ENCODE measurements around the gene SMTN. TPM values are rescaled to one million over a fixed set of nuclear protein-coding genes. Genes with fewer than 3 reads are reported as not detected.

SMTN gene
- total RNA-seq, 1 donor from 2014 or later = 327 TPM

DNA sequence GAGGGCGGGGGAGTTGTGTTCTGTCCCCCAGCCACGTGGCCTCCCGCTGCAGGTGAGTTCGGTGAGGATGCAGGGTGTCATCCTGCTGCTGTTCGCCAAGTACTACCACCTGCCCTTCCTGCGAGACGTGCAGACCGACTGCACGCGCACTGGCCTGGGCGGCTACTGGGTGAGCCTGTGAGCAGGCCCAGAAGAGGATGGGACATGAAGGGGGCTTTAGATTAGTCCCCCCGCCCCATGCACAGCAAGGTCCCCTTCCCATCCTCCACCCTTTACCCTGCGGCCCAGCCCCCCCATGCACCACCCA lies 45.7 kb downstream of the SMTN start:
- DNase-seq (ENCODE audit: low spot score) = no peak

DNA sequence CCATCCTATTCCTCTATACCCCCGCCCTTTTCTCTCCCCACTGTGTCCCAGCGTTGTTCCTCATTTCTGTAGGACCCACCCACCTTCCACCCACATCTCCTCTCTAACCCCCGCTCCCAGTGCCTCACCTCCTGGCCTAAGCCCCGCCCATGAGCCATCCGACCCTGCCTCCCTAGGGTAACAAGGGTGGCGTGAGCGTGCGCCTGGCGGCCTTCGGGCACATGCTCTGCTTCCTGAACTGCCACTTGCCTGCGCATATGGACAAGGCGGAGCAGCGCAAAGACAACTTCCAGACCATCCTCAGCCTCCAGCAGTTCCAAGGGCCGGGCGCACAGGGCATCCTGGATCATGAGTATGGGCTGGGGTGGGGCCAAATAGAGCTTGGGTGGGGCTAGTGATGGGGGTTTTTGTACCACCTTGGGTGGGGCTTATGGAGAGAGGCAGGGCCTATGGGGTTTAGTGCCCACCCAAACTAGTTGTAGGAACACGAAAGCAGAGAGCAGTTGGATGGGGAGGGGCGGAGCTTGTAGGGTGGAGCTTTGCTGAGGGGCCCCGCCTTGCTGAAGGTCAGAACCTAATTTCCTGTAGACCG lies 46.2 kb downstream of the SMTN start:
- DNase-seq (ENCODE audit: low spot score) = no peak

DNA sequence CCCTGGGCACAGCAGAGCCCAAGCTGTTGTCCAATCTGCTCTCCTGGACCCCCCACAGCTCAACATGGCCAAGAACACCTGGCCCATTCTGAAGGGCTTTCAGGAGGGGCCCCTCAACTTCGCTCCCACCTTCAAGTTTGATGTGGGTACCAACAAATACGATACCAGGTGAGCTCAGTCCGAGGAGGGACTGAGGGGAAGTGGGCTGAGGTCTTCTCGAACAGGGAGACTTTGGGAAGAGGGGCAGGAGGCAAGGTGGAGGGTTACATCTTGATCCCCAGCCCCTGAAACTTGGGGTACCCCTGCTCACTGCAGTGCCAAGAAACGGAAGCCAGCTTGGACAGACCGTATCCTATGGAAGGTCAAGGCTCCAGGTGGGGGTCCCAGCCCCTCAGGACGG lies 47.0 kb downstream of the SMTN start:
- no peak for DNase-seq (ENCODE audit: low spot score)

DNA sequence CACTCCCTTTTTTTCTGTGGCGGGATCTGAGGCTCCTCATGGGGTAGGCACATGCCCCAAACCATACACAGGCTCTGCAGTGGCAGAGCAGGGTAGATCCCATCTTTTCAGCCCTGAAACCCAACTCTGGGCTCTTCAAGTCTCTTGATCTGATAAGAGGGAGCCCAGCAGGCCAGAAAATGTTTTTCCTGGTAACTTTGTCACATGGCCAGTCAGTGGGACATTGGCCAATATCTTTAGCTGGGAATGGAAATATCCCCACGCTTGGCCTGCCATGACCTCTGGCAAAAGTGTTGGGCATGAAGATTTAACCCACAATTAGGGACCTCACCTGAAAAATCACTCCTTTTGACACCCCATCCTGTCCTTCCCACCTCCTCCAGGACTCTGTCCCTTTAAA lies 49.8 kb downstream of the SMTN start:
- DNase-seq (ENCODE audit: low spot score) = no peak

DNA sequence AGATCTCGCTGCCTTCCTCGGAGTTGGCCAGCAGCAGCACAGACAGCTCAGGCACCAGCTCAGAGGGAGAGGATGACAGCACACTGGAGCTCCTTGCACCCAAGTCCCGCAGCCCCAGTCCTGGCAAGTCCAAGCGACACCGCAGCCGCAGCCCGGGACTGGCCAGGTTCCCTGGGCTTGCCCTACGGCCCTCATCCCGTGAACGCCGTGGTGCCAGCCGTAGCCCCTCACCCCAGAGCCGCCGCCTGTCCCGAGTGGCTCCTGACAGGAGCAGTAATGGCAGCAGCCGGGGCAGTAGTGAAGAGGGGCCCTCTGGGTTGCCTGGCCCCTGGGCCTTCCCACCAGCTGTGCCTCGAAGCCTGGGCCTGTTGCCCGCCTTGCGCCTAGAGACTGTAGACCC lies 52.8 kb downstream of the SMTN start:
- DNase-seq (ENCODE audit: low spot score) = no peak

DNA sequence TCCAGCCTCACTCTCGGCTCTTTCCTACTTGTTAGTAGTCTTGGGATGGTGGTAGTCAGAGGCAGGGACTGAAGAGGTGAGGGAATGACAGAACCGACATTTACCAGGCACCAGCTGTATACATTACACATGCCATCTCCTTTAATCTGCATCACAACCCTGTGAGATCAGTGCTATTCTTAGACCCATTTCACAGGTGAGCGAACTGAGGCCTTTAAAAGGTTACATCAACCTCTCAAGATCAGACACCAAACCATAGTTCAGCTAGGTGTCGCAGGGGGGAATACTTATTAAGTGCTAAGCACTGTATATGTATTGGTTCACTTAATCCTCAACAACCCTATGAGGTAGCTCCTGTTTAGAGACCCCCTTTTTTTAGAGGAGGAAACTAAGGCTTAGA lies 53.6 kb downstream of the SMTN start:
- DNase-seq (ENCODE audit: low spot score) = no peak

DNA sequence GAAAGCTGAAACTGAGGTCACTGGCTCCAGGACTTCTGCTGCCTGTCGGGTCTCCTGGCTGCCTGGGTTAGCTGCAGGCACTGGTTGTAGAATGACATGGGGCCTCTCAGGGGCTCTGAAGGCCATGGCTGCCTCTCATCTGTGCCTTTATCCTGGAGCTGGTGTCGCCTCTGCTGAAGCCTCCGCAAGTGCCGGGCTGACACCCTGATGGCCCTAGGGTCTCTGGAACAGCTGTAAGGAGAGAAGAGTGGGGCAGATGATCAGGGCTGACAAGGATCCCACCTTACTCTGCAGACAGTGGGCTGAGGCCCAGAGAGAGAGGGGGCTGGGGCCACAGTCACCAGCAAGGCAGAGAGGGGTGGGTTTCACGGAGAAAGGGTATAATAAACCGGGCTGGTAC lies 54.6 kb downstream of the SMTN start:
- no peak for DNase-seq (ENCODE audit: low spot score)

DNA sequence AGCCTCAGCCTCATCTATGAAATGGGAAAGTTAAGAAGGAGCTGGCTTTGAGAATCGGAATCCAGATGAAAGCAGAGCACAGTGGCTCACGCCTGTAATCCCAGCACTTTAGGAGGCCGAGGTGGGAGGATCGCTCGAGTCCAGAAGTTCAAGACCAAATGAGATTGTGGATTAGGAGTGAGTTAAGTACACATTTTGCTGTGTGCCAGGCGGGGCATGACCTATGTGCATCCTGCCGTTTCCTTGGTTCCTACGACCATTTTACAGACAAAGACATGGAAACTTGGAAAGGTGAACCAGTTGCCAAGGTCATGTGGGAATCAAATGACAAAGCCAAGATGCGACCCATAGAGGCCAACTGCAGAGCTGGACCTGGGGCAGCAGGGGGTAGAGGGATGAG lies 55.0 kb downstream of the SMTN start:
- no peak for DNase-seq (ENCODE audit: low spot score)

DNA sequence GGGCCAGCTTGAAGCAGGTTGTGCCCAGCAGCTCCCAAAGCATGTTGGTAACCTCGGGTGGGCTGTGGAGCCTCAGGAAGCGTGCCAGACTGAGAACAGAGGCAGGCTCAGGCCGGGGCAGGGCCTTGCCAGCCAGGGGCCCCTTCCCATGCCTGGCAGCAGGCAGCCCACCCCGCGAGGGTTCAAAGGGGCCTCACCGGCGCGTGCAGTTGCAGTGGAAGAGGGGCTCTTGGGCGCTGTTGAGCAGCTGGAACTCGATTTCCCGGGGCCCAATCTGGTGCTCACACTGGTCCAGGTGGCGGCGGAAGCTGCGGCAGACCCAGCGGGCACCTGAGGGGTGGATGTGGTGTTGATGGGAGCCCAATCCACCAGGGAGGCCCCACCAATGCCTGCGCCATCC lies 55.6 kb downstream of the SMTN start:
- DNase-seq (ENCODE audit: low spot score) = no peak

DNA sequence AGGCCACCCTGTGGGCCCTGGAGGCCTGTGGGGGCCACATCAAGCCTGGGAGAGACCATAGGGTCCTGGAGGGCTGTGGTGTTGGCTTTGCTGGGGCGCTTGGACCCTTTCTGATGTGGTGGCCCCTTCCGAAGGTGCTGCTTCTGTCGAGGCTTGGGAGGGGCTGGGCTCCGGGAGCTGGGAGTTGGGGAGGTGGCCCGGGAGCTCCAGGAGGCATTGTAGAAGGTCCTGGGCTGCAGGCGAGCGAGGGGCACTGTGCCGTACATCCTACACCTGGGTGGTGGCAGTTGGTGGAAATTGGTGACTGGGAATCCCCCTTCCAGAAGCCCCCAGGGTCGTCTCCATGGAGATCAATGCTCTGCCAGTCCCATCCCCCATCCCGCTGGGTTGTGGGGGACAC lies 56.6 kb downstream of the SMTN start:
- no peak for DNase-seq (ENCODE audit: low spot score)

DNA sequence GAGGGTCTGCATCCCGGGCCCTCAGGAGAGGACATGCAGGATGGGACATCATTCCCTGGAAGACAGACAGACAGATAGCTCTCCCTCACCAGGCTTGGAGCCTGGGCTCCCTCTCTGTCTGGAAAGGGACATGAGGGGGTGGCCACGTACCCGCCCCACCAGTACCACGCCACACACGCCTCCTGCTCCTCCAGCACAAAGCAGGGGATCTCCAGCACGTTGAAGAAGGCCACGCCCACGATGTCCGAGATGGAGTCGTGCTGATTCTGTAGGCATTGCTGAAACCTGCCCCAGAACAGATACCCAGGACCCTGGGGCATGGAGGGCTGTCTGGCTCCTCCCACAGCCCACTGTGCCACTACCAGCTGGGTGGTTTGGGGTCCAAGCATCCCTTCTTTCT lies 57.0 kb downstream of the SMTN start:
- DNase-seq (ENCODE audit: low spot score) = no peak

DNA sequence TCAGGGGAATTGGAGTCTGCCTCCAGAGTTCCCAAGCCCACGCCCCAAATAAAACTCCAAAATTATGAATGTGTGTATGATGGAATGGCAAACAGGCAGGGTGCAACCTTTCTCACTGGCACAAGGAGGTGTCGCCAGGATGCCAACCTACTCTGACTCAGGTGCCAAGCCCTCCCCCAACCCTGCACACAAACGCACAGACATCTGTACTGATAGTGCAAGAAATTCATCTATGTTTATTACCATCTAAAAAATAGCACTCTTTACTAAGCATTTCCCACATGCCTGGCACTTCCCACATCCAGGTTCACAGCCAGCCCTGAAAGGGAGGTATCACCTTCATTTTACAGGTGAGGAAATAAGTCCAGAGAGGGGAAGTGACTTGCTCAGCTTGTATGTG lies 57.9 kb downstream of the SMTN start:
- no peak for DNase-seq (ENCODE audit: low spot score)

DNA sequence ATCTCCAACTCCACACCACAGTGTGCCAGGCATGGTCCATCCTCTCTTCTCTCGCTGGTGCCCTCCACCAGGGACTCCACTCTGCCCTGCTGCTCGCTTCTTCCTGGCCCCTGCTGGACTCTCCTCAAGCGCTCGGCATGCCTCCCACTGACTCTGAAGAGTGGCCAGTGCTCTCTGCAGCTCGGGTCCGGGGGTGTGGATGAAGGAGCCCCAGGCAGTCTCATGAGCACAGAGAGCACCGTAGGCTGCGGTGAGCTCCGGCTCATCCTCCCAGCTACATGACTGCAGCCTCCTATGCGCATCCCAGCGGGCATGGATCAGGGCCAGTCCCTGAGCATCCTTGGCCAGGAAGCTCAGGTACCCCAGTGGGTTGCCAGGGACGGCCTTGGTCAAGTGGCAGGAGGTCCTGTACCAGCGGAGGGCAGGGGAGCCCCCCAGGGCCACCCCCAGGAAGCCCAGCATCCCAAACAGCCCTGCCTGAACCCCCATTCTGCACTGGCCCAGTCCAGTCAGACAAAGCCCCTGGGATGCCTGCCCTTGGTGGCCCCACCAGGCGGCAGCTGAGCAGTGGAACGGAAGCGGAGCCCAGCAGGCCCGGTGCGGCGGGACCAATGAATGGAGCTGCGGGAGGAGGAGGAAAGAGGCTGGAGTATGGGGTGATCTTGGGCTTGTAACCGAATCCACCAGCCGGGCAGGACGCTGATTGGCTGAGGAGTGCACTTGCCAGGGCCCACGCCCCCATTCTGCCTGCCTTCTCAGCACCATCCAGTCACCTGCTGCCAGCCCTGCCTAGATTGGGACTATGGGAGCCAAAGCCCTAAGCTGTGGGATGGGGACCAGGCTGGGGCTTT lies 59.0 kb downstream of the SMTN start, which contains the start of gene PLA2G3:
PLA2G3 (minus strand) TSS at position 643 of the 851 bp plus-strand sequence; CDS start at position 489, 154 bp downstream.
- no peak for DNase-seq (ENCODE audit: low spot score)

DNA sequence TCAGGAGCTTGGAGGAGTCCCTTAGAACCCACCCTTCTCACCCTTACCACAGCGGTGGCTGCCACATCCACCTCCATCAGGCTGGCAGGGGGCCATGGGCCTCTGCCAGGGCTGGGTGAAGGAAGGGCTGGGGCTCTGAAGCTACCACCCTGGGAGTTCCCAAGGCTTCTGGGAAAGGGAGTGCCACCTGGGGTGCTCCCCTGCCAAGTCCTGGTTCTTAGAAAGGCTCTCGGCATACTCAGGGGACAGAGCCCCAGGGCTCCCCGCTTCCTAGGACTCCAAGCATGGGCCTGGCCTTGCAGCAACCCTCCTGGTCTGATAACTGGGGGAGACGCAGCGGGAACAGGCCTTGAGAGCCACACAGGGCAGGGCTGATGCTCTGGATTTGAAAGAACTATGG lies 59.6 kb downstream of the SMTN start:
- no peak for DNase-seq (ENCODE audit: low spot score)

DNA sequence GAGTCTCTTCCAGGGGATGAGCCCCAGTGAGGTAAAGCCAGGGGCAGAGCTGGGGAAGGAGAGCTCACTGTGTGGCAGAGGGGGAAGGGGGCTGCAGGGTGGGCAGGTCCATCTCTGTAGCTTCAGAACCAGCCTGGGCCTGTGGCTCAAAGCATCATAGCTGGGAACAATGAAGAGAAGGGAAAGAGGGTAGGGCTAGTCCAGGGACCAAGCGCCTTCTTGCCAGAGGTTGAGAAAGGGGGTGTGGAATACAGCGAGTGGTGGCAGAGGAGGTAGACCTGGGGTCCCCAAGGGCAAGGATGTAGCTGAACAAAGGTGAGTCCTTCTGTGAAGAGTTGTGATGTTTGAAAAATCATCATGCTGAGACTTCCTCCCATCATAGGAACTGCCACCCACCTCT lies 60.4 kb downstream of the SMTN start:
- DNase-seq (ENCODE audit: low spot score) = no peak

DNA sequence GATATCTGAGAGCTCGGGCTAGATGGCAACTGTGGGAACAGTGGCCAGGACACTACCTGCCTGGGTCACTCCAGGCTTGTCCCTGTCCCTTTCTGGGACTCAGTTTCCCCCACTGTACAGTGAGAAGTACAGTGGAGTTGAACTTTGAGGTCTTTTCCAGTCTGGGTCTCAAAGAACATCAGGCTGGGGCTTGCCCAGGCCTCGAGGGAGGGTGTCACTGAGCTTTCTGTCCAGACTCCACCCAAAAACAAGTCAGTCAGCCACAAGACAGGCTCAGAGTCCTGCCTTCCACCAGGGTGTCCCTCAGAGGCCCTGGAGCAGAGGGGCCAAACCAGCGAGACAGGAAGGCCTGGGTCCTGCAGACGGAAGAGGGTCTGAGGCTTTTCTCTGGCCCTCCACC lies 61.2 kb downstream of the SMTN start:
- no peak for DNase-seq (ENCODE audit: low spot score)

DNA sequence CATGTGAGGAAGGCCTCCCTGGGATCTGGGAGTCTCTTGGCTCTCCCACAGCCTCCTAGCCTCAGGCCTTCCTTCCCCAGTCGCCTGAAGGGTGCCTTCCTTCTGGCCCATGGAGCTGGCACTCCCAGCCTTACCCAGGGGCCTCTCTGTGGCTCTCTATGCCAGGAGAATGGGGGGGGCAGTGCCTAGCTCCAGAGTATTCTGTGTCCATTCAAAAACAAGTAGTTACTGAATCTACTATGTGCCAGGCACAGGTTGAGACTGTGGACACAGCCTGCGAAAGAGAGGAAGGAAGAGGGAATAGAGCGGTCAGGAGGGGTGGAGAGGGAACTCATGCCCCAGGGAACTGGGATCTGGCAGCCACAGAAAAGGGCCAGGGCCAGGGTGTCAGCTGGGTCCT lies 61.9 kb downstream of the SMTN start:
- no peak for DNase-seq (ENCODE audit: low spot score)

DNA sequence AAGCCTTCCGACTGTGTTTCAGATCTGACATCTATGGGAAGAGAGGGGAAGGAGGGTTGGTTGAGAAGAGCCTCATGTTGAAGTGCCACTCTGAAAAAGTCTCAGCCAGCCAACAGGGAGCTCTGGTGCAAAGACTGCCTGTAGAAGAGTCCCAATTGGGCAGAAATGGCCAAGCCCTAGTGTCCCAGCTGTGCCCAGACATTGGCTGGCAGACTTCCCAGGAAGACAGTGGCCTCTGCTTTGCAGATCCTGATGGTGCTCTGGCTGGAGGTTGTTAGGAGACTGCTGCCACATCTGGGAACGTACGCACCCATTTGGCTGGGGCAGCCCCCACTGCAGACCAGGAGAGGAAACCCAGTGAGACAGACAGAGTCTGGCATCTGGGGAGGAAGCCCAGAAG lies 62.4 kb downstream of the SMTN start:
- DNase-seq (ENCODE audit: low spot score) = no peak

DNA sequence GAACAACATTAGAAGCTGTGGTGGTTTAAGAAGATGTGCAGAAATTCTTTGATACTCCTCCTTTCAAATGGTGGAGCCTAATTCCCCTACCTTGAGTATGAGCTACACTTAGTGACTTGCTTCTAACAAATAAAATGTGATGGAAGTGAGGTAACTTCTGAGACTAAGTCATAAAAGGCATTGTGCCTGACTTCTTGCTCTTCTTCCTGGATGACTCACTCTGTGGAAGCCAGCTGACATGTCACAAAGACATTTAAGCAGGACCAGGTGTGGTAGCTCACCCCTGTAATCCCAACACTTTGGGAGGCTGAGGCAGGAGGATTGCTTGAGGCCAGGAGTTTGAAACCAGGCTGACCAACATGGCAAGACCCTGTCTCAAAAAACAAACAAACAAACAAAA lies 63.1 kb downstream of the SMTN start:
- DNase-seq (ENCODE audit: low spot score) = no peak

DNA sequence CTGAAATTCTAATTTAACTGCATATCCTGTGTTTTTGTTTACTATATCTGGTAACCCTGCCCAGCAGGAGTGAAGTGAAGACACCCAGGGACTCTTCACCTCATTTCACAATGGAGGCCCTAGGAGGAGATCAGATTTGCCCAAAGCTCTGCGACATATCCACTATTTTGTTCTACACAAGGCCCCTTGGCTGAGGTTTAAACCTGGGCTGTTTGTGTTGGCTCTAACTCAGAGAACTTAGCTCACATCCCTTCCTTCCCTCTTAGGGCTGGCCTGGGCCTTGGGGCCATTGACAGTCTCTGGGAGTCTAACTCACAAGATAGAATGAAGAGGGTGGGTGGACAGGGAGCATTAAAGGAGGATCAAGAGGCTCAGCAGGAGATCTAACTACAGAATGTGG lies 67.4 kb downstream of the SMTN start:
- no peak for DNase-seq (ENCODE audit: low spot score)

DNA sequence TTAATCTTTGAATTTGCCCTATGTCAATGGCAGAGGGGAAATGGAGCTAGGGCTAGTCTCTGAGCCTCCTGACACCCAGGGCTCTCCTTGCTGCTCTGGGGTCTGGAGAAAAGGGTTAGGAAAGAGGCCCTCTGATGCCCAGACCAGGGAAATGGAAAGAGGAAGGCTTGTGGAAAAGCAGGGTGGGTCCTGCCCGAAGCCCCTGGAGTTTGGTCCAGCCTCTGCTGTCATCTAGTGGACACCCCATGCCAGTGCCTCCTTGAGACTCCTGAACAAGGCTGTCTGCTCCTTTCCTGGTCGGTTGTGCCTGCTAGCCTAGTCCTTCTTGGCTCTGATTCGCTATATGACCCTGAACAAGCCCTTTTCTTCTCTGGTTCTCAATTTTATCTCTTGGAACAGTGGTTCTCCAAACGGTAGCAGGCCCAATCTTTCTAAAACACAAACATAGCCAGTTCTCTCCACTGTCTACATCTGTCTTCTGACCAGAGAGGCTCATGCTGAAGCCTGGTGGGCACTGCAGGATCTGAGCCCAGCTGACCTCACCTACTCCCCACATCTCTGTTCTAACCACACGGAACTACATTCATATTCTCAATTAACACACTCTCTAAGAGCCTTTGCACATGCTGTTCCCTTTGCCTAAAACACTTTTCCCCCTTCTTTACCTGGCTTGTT lies 68.0 kb downstream of the SMTN start:
- DNase-seq (ENCODE audit: low spot score) = peak; percentile 83

DNA sequence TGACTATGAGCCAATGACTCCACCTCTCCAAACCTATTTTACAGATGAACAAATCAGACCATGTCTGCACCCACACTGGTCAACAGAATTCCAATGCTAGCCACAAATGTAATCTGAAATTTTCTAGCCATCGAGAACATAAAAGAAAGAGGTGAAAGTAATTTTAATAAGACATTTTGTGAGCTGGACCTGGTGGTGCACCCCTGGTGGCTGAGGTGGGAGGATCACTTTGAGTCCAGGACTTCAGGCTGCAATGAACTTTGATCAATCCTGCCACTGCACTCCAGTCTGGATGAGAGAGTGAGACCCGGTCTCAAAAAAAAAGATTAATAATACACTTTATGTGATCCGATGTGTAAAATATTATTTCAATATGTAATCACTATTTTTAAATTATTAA lies 69.5 kb downstream of the SMTN start:
- no peak for DNase-seq (ENCODE audit: low spot score)

DNA sequence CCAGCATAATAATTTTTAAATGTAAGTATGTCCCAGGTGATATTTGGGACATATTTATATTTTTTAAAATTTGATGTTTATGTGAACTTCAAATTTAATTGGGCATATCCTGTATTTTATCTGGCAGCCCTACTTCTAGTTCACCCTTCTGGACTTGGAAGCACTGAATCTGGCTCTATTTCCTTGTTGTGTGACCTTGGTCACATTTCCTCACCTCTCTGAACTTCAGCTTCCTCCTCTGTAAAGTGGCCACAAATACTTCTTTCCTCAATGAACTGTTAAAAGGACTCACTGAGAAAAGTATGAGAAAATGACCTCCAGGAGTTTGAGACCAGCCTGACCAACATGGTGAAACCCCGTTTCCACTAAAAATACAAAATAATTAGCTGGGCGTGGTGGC lies 70.8 kb downstream of the SMTN start:
- DNase-seq (ENCODE audit: low spot score) = no peak

Measured in ureter (tissue), 1 donor.